Measurements from ENCODE around the gene PCDH9.

PCDH9 gene

DNA sequence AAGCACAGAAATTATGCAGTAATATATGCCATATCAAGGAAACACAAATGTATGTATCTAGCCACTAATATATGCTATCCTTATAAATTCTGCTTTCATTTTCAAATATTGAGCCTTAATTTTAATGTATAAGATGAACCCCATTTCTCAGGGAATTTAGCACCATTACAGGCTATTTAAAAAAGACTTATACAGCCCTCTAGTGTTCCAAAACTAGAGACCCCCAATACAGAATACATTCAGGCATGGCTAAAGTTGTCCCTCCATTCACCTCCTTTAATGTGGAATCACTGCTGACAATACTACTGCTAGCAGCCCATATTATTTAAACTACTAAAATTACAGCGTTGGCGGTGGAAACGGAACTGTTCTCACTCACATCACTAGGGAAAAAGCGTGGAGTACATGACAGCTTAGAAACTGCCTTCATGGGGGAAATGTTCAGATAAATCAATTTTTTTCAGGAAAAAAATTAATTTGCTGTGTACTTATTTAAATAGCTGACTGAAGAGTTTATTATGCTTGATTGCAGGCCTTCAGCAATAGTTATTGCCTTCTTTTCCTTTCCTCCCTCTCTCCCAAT is 541.0 kb downstream of the PCDH9 start:
- H3K4me3 ChIP-seq (ENCODE audit: low read depth, low read length), result no peak overlapping the region
- H3K36me3 ChIP-seq (ENCODE audit: control insufficient read depth, insufficient read depth, low read length), result no peaks in the 10 kb centered on the region
- no peak overlapping the region for H3K9ac ChIP-seq (ENCODE audit: low read depth, low read length)
- no peaks in the 10 kb centered on the region for H3K27me3 ChIP-seq (ENCODE audit: control insufficient read depth, insufficient read depth, low read length)
- H3K9me3 ChIP-seq (ENCODE audit: control insufficient read depth, insufficient read depth, low read length), result peaks cover 12% of the 10 kb centered on the region
- no peaks in the 10 kb centered on the region for H3K4me1 ChIP-seq (ENCODE audit: control insufficient read depth, insufficient read depth, low read length)

DNA sequence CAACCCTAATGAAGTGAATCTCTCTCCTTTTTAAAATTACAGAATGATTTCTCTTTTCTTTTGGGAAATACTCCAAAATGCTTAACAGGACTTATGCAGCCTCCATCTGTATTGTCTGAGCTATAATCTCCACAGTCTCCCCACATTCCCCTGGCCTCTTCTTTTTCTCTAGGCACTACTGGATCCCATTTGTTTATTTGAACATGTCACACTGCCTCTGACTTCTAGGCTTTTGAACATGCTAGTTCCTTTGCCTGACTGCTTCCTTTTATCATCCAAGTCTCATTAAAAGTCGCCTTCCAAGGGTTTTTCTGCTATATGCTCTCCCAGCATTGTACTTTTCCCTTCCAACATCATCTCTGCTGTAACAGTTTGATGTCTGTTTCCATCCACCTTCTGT is 548.7 kb downstream of the PCDH9 start:
- Histone ChIP-seq H3K4me3 (ENCODE audit: low read depth, low read length) (no peak overlapping the region), H3K36me3 (ENCODE audit: control insufficient read depth, insufficient read depth, low read length) (no peaks in the 10 kb centered on the region), H3K27me3 (ENCODE audit: control insufficient read depth, insufficient read depth, low read length) (no peaks in the 10 kb centered on the region), H3K9me3 (ENCODE audit: control insufficient read depth, insufficient read depth, low read length) (peaks cover 12% of the 10 kb centered on the region), H3K9ac (ENCODE audit: low read depth, low read length) (no peak overlapping the region), H3K4me1 (ENCODE audit: control insufficient read depth, insufficient read depth, low read length) (no peaks in the 10 kb centered on the region)

DNA sequence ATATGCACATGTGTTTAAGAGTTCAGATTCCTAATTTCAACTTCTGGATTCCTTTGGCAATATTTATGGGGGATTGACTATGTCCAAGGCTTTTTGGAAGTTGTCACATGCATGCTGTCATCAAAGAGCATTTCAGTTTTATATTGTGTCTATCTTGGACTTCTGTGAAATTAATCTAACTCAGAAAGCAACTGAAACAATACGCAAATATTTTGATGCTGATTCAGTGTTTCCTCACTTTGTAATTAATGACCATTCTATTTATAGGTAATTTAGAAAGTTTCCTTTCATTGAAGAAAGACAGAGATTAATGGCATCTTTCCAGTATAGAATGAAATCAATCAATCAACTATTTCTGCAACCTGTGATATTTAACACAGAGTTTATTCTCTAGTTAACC is 550.1 kb downstream of the PCDH9 start:
- no peak overlapping the region for H3K9ac ChIP-seq (ENCODE audit: low read depth, low read length)
- no peaks in the 10 kb centered on the region for H3K4me1 ChIP-seq (ENCODE audit: control insufficient read depth, insufficient read depth, low read length)
- H3K36me3 ChIP-seq (ENCODE audit: control insufficient read depth, insufficient read depth, low read length), result no peaks in the 10 kb centered on the region
- peaks cover 5% of the 10 kb centered on the region for H3K9me3 ChIP-seq (ENCODE audit: control insufficient read depth, insufficient read depth, low read length)
- H3K4me3 ChIP-seq (ENCODE audit: low read depth, low read length), result no peak overlapping the region
- H3K27me3 ChIP-seq (ENCODE audit: control insufficient read depth, insufficient read depth, low read length), result no peaks in the 10 kb centered on the region

DNA sequence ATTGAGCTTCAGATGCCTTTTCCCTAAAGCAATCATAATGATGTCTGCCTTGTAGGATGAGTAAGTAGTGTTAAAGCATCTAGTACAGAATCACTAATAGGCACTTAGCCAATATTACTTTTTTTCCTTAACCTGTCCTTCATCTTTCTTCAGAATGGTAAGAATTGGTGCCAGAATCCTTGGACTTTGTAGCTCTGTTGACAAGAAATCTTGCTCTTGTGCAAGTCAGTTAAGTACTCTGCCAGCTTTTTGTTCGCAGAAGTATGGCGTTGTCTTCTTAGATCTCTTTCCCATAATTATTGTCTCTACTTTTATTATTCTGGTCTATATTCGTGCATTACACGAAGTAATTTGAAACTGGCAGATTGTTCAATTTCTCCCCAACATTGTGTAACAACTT is 554.5 kb downstream of the PCDH9 start:
- no peaks in the 10 kb centered on the region for H3K9me3 ChIP-seq (ENCODE audit: control insufficient read depth, insufficient read depth, low read length)
- H3K4me1 ChIP-seq (ENCODE audit: control insufficient read depth, insufficient read depth, low read length), result no peaks in the 10 kb centered on the region
- no peaks in the 10 kb centered on the region for H3K27me3 ChIP-seq (ENCODE audit: control insufficient read depth, insufficient read depth, low read length)
- H3K36me3 ChIP-seq (ENCODE audit: control insufficient read depth, insufficient read depth, low read length), result no peaks in the 10 kb centered on the region
- no peak overlapping the region for H3K4me3 ChIP-seq (ENCODE audit: low read depth, low read length)
- no peak overlapping the region for H3K9ac ChIP-seq (ENCODE audit: low read depth, low read length)

DNA sequence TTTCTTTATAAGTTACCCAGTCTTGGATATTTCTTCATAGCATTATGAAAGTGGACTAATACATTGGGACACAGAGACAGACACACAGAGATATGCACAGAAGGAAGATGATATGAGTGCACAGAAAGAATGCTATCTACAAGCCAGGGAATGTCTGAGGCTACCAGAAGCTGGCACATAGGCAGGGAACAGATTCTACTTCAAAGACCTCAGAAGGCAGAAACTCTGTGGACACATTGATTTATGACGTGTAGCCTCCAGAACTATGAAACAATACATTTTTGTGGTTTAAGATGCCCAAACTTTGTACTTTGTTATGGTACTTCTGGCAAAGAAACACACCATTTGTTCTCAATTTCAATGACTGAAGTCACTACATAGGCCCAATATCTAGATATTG is 556.7 kb downstream of the PCDH9 start:
- Histone ChIP-seq H3K9ac (ENCODE audit: low read depth, low read length) (no peak overlapping the region), H3K27me3 (ENCODE audit: control insufficient read depth, insufficient read depth, low read length) (no peaks in the 10 kb centered on the region), H3K4me1 (ENCODE audit: control insufficient read depth, insufficient read depth, low read length) (no peaks in the 10 kb centered on the region), H3K9me3 (ENCODE audit: control insufficient read depth, insufficient read depth, low read length) (no peaks in the 10 kb centered on the region), H3K36me3 (ENCODE audit: control insufficient read depth, insufficient read depth, low read length) (no peaks in the 10 kb centered on the region), H3K4me3 (ENCODE audit: low read depth, low read length) (no peak overlapping the region)

DNA sequence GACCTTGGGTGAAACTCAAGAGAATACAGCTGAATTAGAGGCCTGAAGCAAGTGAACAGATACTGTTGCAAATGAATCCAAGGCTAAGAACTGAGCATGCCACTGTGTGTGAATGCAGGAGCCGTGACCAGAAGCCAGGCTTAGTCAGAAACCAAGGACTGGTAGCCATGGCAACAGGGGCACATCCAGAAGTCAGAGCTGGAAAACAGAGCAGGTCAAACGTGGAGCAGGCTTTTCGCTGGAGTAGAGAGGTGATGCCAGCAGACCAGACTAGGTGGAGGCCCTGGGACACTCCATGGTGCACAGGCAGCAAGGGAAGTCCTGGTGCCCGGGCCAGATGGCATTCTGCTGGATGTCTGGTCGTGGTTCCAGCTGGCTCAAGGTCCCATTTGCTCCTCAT is 564.1 kb downstream of the PCDH9 start:
- Histone ChIP-seq H3K36me3 (ENCODE audit: control insufficient read depth, insufficient read depth, low read length) (no peaks in the 10 kb centered on the region), H3K9me3 (ENCODE audit: control insufficient read depth, insufficient read depth, low read length) (no peaks in the 10 kb centered on the region), H3K9ac (ENCODE audit: low read depth, low read length) (no peak overlapping the region), H3K4me1 (ENCODE audit: control insufficient read depth, insufficient read depth, low read length) (no peaks in the 10 kb centered on the region), H3K4me3 (ENCODE audit: low read depth, low read length) (no peak overlapping the region), H3K27me3 (ENCODE audit: control insufficient read depth, insufficient read depth, low read length) (no peaks in the 10 kb centered on the region)

DNA sequence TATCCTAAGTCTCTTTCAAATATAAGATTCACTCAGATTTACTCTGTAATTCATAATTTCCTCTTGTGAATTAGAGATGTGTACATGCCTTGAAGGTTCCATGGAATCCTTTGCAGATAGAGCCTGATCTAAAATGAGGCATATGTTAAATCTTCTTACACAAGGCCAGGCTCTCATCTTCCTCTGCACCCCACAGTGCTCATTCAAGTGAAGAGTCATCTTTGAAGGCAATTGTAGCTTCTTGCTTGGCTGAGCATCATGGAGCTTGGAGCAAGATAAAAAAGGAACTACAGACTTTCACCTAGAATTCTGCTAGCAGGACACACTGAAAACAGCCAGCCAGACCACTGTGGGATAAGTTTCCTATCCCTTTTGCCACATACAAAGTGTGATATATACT is 566.4 kb downstream of the PCDH9 start:
- no peaks in the 10 kb centered on the region for H3K4me1 ChIP-seq (ENCODE audit: control insufficient read depth, insufficient read depth, low read length)
- no peak overlapping the region for H3K4me3 ChIP-seq (ENCODE audit: low read depth, low read length)
- no peaks in the 10 kb centered on the region for H3K36me3 ChIP-seq (ENCODE audit: control insufficient read depth, insufficient read depth, low read length)
- no peaks in the 10 kb centered on the region for H3K27me3 ChIP-seq (ENCODE audit: control insufficient read depth, insufficient read depth, low read length)
- no peak overlapping the region for H3K9ac ChIP-seq (ENCODE audit: low read depth, low read length)
- no peaks in the 10 kb centered on the region for H3K9me3 ChIP-seq (ENCODE audit: control insufficient read depth, insufficient read depth, low read length)

DNA sequence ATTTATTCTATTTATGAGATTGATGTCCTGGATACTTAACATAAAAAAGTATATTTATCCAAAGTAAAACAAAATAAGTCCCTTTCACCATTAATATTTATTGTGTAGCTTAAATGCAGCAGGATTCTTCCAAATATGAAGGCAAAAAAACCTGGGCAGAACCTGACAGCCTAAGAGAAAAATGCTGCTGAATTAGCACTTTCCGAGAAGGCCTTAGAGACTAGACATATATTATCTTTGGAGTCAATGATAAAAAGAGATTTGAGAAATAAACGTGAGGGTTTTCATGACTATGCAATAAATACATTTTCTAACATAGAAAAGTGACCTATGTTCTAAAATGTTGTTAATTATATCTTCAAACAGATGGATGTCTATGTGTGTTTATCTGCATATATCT is 566.9 kb downstream of the PCDH9 start:
- H3K9ac ChIP-seq (ENCODE audit: low read depth, low read length), result no peak overlapping the region
- H3K36me3 ChIP-seq (ENCODE audit: control insufficient read depth, insufficient read depth, low read length), result no peaks in the 10 kb centered on the region
- no peaks in the 10 kb centered on the region for H3K4me1 ChIP-seq (ENCODE audit: control insufficient read depth, insufficient read depth, low read length)
- H3K4me3 ChIP-seq (ENCODE audit: low read depth, low read length), result no peak overlapping the region
- H3K9me3 ChIP-seq (ENCODE audit: control insufficient read depth, insufficient read depth, low read length), result no peaks in the 10 kb centered on the region
- no peaks in the 10 kb centered on the region for H3K27me3 ChIP-seq (ENCODE audit: control insufficient read depth, insufficient read depth, low read length)

DNA sequence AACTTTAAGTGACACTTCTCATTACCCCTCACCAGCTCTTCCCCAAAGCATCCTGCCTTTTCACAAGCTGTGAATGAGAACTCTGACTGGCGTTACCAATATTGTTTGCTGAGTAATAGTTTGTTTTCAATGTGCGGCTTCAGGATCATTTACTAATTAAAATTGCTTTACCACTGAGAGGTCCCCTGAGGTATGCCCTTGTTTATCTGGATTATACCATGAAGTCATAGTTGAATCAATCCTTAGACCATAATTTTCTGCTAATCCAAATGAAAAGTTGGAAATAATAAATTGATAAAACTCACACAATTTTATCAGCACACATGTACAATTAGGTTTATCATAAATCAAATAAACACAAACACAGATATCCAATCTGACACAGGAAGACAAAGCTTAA is 568.8 kb downstream of the PCDH9 start:
- Histone ChIP-seq H3K4me3 (ENCODE audit: low read depth, low read length) (no peak overlapping the region), H3K9ac (ENCODE audit: low read depth, low read length) (no peak overlapping the region), H3K36me3 (ENCODE audit: control insufficient read depth, insufficient read depth, low read length) (no peaks in the 10 kb centered on the region), H3K27me3 (ENCODE audit: control insufficient read depth, insufficient read depth, low read length) (no peaks in the 10 kb centered on the region), H3K9me3 (ENCODE audit: control insufficient read depth, insufficient read depth, low read length) (no peaks in the 10 kb centered on the region), H3K4me1 (ENCODE audit: control insufficient read depth, insufficient read depth, low read length) (no peaks in the 10 kb centered on the region)

DNA sequence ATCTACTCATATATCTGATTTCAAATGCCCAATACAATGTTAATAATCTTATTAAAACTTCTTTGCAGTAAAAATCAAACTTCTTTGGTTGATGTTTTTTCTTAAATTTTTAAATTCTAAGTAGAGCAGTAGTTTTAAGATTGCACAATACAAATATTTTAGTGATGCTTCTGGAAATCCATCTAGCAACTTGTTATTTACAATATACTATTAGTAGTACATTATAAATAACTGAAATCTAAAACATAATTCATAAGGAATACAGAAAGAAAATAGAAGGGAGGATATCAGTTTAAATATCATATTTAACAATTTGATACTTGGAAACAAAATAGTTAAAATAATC is 569.7 kb downstream of the PCDH9 start:
- no peaks in the 10 kb centered on the region for H3K4me1 ChIP-seq (ENCODE audit: control insufficient read depth, insufficient read depth, low read length)
- H3K9ac ChIP-seq (ENCODE audit: low read depth, low read length), result no peak overlapping the region
- no peak overlapping the region for H3K4me3 ChIP-seq (ENCODE audit: low read depth, low read length)
- H3K27me3 ChIP-seq (ENCODE audit: control insufficient read depth, insufficient read depth, low read length), result no peaks in the 10 kb centered on the region
- H3K36me3 ChIP-seq (ENCODE audit: control insufficient read depth, insufficient read depth, low read length), result no peaks in the 10 kb centered on the region
- H3K9me3 ChIP-seq (ENCODE audit: control insufficient read depth, insufficient read depth, low read length), result no peaks in the 10 kb centered on the region

DNA sequence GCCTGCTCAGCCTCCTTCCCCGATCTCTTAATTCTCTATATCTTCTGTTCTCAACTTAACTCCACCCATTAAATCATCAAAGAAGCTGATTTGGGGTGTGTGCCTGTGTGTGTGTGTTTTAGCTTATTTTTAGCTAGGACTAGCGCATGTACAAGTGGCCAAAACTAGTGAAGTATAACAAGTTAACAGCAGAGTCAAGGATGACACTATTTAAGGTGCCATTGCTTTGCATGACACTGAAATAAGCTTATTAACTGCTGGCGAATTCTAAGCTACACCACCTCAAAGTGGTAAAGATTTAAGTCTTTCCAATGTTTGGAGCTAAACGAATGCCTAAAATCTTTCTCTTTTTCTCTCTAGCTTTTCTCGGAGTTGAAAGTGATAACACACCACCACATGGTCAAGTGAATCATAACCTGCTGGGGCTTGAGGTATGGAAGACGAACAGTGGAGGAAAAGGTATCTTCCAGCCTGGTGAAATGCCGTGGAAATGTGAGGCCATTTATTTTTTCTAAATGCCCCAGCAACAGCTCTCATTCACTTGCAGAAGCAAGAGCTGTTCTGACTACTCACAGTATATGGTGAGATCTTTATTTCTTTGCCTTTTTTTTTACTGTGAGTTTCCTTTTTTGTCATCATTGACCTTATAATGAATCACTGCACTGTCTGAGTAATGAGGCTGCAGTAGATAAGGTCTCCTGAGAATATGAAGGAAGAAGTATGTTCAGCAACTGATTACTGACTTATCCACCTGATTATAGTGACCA is 570.3 kb downstream of the PCDH9 start:
- H3K9ac ChIP-seq (ENCODE audit: low read depth, low read length), result no peak overlapping the region

DNA sequence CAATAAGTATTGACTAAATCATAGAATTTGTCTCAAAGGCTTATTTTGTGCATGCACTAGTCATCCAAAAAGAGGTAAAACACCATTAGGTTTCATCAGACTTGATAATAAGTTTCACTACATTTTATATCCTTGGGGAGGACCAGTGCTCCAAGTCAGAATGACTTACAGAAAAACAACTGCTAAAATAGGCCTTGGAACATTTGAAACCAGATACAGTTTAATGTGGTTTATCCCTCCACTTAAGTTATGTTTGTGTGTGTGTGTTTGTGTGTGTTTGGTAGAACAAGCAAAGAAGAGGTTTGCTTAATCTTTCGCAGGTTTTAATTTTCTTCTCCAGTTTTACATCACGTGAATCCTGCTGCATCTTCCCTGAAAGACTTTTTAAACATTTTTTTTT is 570.9 kb downstream of the PCDH9 start:
- Histone ChIP-seq H3K9me3 (ENCODE audit: control insufficient read depth, insufficient read depth, low read length) (no peaks in the 10 kb centered on the region), H3K4me1 (ENCODE audit: control insufficient read depth, insufficient read depth, low read length) (no peaks in the 10 kb centered on the region), H3K27me3 (ENCODE audit: control insufficient read depth, insufficient read depth, low read length) (no peaks in the 10 kb centered on the region), H3K9ac (ENCODE audit: low read depth, low read length) (no peak overlapping the region), H3K36me3 (ENCODE audit: control insufficient read depth, insufficient read depth, low read length) (no peaks in the 10 kb centered on the region), H3K4me3 (ENCODE audit: low read depth, low read length) (no peak overlapping the region)

More for the DNA sequence above, 570.3 kb downstream of the PCDH9 start:
- Histone ChIP-seq H3K4me1 (ENCODE audit: control insufficient read depth, insufficient read depth, low read length) (no peaks in the 10 kb centered on the region), H3K4me3 (ENCODE audit: low read depth, low read length) (no peak overlapping the region), H3K9me3 (ENCODE audit: control insufficient read depth, insufficient read depth, low read length) (no peaks in the 10 kb centered on the region), H3K36me3 (ENCODE audit: control insufficient read depth, insufficient read depth, low read length) (no peaks in the 10 kb centered on the region), H3K27me3 (ENCODE audit: control insufficient read depth, insufficient read depth, low read length) (no peaks in the 10 kb centered on the region)
